Motor neuron (in vitro differentiated cells): ENCODE measurements around the gene ACCS. TPM values are rescaled to one million over a fixed set of nuclear protein-coding genes. Genes with fewer than 3 reads are reported as not detected.
A peak's percentile ranks its signal among the peaks of the same experiment; 100 is the strongest.

ENCODE experiments used
- ATAC-seq, 8 experiments: fragments of 200-7000 bp; cut with Tn5 transposase; replicated peaks in 6 of 8; 2 replicates each; pipeline ENCODE4 v1.8.0; 2021; ENCODE audit warnings: mild to moderate bottlenecking in 8 of 8, moderate library complexity in 8 of 8
- H3K27ac ChIP-seq, 2 donors: fragments of 250-450 bp; sonication (Bioruptor Pico); 2 replicates each; pipeline ENCODE4 v1.9.0; 2021; ENCODE audit warnings: antibody characterized with exemption in 2 of 2, mild to moderate bottlenecking in 2 of 2, moderate library complexity in 1 of 2
- H3K4me1 ChIP-seq, 2 donors: fragments of 250-450 bp; sonication (Bioruptor Pico); replicated peaks in 1 of 2; 2 replicates each; pipeline ENCODE4 v1.6.1; 2021; ENCODE audit warnings: antibody characterized with exemption in 2 of 2, mild to moderate bottlenecking in 2 of 2, moderate library complexity in 1 of 2
- H3K4me3 ChIP-seq, 5 donors: fragments of 250-450 bp; sonication (Bioruptor Pico); 2 replicates each; pipeline ENCODE4 v1.9.0; 2021; ENCODE audit warnings: antibody characterized with exemption in 5 of 5, mild to moderate bottlenecking in 5 of 5, moderate library complexity in 4 of 5
- WGBS, 10 experiments: fragments of 450-650 bp; shearing (Covaris generic); methylation state at CpG; one replicate each; pipeline ENCODE4 v1.0.0; 2022; 5-methylcytosine and 5-hydroxymethylcytosine counted together
- in situ Hi-C, 9 experiments: fragments of 400-800 bp; cut with MboI; loops; one replicate each; pipeline ENCODE4 v1.15.0; 2021; ENCODE audit warnings: low sequenced_read_pairs in 9 of 9, low pct_unique_long_range_greater_than_20kb in 2 of 9; ENCODE audit not compliant: unreplicated experiment in 9 of 9
- total RNA-seq, 8 experiments: library from RNA; unstranded; fragments of 300-600 nt; gene quantifications; 2 replicates each; pipeline versions ENCODE4 v1.2.3 to v1.2.4, GENCODE V29; 2022

Gene ACCS
- total RNA-seq, 8 experiments from 2014 or later: 0.75 to 28.9 (median 4.6) TPM; not detected in 1

DNA sequence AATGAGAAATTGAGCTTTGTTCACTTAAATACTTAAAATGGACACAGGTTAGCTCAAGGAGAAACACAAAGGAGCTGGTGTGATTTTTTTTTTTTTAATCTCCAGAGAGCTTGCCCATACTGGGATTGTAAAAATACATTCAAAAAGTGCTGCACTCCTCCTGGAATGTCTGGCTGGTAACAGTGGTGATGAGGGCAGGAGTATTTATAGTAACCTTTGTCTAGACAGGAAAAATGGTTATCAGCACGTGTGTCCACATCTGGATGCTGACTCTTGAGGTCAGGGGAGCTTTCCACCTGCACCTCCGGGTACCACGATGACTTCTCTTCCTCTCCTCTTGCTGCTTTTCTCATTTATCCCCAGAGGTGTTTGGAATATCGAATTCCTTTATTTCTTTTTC lies 59.5 kb downstream of the ACCS start:
- 67 to 100% (median 93%) methylated on average over 1 to 4 of the region's 4 CpGs; no CpG with 5 or more reads in 1 of the 10 experiments for WGBS, 10 experiments
- Histone ChIP-seq H3K4me3 (no peak overlapping the region), H3K27ac (no peak overlapping the region), H3K4me1 (no peaks in the 10 kb centered on the region)
- no peak for ATAC-seq
- in situ Hi-C loops: loop anchor here in 5 of 9 experiments (25.0 kb wide), 1 partner anchor 412 kb away; no protein-coding TSS in a partner anchor

DNA sequence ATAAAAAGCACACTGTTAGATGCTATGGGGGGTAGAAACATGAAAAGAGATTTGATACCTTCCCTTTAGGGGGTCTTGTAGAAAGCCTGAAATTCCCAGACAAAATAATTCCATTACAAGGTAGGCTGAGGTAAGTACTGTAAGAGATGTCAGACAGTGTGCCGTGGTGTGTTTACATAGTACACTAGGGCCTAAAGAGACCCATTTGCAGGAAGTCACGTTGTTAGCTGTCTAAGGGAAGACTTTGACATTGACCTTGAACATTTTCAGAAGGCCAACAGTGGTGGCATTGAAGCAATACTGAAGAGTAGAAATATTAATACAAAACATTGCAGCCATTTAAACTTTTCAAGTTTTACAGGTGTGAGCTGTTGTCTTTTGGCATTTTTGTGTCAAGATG lies 60.2 kb downstream of the ACCS start:
- no peak for ATAC-seq
- H3K4me3 ChIP-seq: no peak overlapping the region
- in situ Hi-C loops: loop anchor here in 5 of 9 experiments (25.0 kb wide), 1 partner anchor 411 kb away; no protein-coding TSS in a partner anchor
- no peaks in the 10 kb centered on the region for H3K4me1 ChIP-seq
- H3K27ac ChIP-seq: no peak overlapping the region
- WGBS, 10 experiments: 60 to 100% (median 86%) methylated on average over 1 to 2 of the region's 2 CpGs; no CpG with 5 or more reads in 3 of the 10 experiments

DNA sequence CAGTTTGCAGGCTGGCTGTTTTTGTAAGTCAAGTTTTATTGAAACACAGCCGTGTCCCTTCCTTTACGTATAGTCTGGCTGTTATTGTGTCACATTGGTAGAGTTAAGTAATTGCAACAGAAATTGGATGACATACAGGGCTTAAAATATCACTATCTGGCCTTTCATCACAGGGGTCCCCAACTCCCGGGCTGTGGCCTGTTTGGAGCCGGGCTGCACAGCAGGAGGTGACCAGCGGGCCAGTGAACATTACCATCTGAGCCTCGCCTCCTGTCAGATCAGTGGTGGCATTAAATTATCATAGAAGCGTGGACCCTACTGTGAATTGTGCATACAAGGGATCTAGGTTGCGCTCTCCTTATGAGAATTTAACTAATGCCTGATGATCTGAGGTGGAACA lies 61.1 kb downstream of the ACCS start:
- Histone ChIP-seq H3K4me3 (no peak overlapping the region), H3K4me1 (no peaks in the 10 kb centered on the region), H3K27ac (no peak overlapping the region)
- in situ Hi-C loops: loop anchor here in 5 of 9 experiments (25.0 kb wide), 1 partner anchor 410 kb away; no protein-coding TSS in a partner anchor
- ATAC-seq: no peak
- WGBS, 10 experiments: 80 to 100% (median 100%) methylated on average over 2 to 5 of the region's 8 CpGs; no CpG with 5 or more reads in 1 of the 10 experiments

DNA sequence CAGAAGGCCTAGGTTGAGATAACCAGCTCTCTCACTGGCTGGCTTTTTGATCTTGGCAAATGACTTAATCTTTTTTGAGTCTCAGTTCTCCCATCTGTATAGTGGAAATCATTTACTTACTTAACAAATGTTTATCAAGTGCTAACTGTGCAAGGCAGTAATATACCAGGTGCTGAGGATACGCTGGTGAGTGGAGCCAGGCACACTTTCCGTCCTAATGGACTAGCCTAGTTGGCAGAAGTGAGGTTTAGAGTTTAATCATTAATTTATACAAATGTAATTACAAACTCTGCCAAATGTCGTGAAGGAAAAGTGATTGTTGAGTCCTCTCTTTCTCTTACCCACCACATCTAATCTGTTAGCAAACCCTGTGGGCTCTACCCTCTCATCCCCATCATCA lies 62.7 kb downstream of the ACCS start:
- ATAC-seq: no peak
- 87 to 100% (median 97%) methylated on average over 1 to 3 of the region's 3 CpGs; no CpG with 5 or more reads in 2 of the 10 experiments for WGBS, 10 experiments
- in situ Hi-C loops: loop anchor here in 5 of 9 experiments (25.0 kb wide), 1 partner anchor 409 kb away; no protein-coding TSS in a partner anchor
- Histone ChIP-seq H3K4me1 (no peaks in the 10 kb centered on the region), H3K27ac (no peak overlapping the region), H3K4me3 (no peak overlapping the region)

DNA sequence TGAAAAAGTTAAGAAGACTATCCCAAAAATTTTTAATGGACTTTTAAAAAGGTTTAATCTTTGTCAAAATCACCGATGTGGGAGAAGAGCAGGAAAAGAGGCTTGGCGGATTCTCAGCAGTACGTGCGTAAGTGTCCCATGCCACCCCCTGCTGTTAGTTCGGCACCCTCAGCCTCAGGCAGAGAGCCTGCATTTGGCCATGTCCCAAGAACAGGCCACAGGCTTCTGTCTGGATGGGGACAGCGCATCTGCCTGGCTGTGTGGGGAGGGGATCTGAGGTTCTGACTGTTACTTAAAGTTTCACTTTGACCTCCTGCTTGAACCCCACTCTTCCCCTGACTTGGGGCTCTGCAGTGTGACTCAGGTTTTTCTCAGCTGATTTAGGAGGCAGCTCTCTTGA lies 64.7 kb downstream of the ACCS start:
- 33 to 100% (median 86%) methylated on average over 1 to 6 of the region's 6 CpGs; no CpG with 5 or more reads in 2 of the 10 experiments for whole genome bisulfite sequencing, 10 experiments
- H3K4me3 ChIP-seq: no peak overlapping the region
- ATAC-seq: no peak
- in situ Hi-C loops: loop anchor here in 5 of 9 experiments (10.0 to 25.0 kb wide), 3 partner anchors 154 to 407 kb away; no protein-coding TSS in a partner anchor
- H3K27ac ChIP-seq: no peak overlapping the region
- no peaks in the 10 kb centered on the region for H3K4me1 ChIP-seq

DNA sequence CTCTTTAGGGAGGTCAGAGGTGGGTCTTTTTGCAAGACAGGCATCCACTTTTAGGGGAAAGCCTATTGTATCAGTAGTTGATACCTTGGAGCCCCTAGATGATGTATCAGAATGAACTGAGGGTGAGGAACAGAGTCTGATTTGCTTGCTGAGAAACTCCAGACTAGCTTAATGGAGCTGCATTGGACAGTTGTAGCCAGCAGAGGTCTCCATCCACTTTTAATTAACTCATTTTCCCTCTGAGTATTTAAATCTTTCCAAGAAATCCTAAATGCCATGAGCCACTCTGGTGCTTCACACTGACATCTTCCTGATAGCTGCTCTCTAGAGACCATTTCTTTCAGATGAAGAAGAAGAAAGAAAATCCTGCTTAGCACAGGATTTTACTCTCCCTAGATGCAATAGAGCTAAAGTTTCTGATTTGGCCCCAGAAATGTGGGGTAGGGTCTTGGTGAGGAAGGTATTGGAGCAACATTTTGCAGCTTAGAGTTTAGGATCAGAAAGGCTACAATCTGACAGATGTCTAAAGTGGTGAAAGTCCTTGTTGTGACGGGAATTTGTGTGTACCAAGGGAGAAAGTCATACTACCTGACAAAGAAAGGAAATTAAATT lies 67.4 kb downstream of the ACCS start:
- ATAC-seq: peak in 4 of 8 experiments; percentile 41 to 62 (median 57)
- in situ Hi-C loops: loop anchor here in 5 of 9 experiments (10.0 to 25.0 kb wide), 3 partner anchors 151 to 404 kb away; no protein-coding TSS in a partner anchor
- WGBS, 10 experiments: 29 to 100% (median 60%) methylated on average over 1 of the region's 1 CpG; no CpG with 5 or more reads in 5 of the 10 experiments
- Histone ChIP-seq H3K4me3 (no peak overlapping the region), H3K27ac (no peak overlapping the region), H3K4me1 (no peaks in the 10 kb centered on the region)

Other genes with a start within 250 kb of the ACCS start
- gene ALKBH3, start 185.4 kb upstream of the ACCS start, total RNA-seq: 10 to 100 TPM in 6 of 8 experiments, 1 to 10 TPM in 2; 4.8 to 44.0 (median 22.0) TPM
- gene C11orf96, start 123.6 kb upstream of the ACCS start, total RNA-seq: 10 to 100 TPM in 1 of 8 experiments, 1 to 10 TPM in 7; 1.5 to 26.7 (median 3.3) TPM
- gene ACCSL, start 18.3 kb upstream of the ACCS start, total RNA-seq: not detected
- gene EXT2, start 29.4 kb downstream of the ACCS start, total RNA-seq: 10 to 100 TPM; 29.3 to 96.9 (median 48.8) TPM
- gene ALX4, start 243.9 kb downstream of the ACCS start, total RNA-seq: 1 to 10 TPM in 1 of 8 experiments, under 1 TPM in 7; 0.08 to 4.2 (median 0.31) TPM